Panc1 (cell line): ENCODE data around the gene SPATA32. TPM values are rescaled to one million over a fixed set of nuclear protein-coding genes. Genes with fewer than 3 reads are reported as not detected.

Experiments used
- ATAC-seq: fragments of 200-7000 bp; cut with Tn5 transposase; 2 replicates; pipeline ENCODE4 v1.9.1; 2020; ENCODE audit warnings: mild to moderate bottlenecking, moderate library complexity
- BruUV-seq: library from RNA; stranded (reverse); fragments of 400-500 nt; replicated peaks from 2 replicates; lab custom pipeline; 2021; lab: Mats Ljungman, UMichigan
- CTCF ChIA-PET: fragments of 300-600 bp; sonication (Branson Sonifier 250); formaldehyde crosslinking; loops from one replicate; lab custom pipeline; 2022; ENCODE audit warnings: antibody characterized with exemption; lab: Charles Lee
- POLR2A ChIA-PET: fragments of 300-600 bp; sonication (Branson Sonifier 250); formaldehyde crosslinking; loops from one replicate; lab custom pipeline; 2022; ENCODE audit warnings: antibody characterized with exemption; lab: Charles Lee
- DNase-seq: peaks from one replicate; pipeline ENCODE4 v3.0.0-alpha.2; 2010; ENCODE audit warnings: low read depth, low spot score
- H3K27ac ChIP-seq: 2 replicates; pipeline ENCODE4 v1.5.1; 2011; ENCODE audit warnings: mild to moderate bottlenecking, low read length, inconsistent platforms
- H3K27me3 ChIP-seq: fragments of 200-500 bp; sonication (Bioruptor generic); 2 replicates; pipeline ENCODE4 v1.6.0; 2014; ENCODE audit warnings: low read length, inconsistent platforms; ENCODE audit not compliant: control insufficient read depth, insufficient read depth
- H3K36me3 ChIP-seq: fragments of 200-500 bp; sonication (Bioruptor generic); 2 replicates; pipeline ENCODE4 v1.5.1; 2014; ENCODE audit warnings: inconsistent platforms, mild to moderate bottlenecking, low read length, moderate library complexity; ENCODE audit not compliant: control insufficient read depth, insufficient read depth
- H3K4me1 ChIP-seq: 2 replicates; pipeline ENCODE4 v1.5.1; 2011; ENCODE audit warnings: inconsistent platforms, mild to moderate bottlenecking, low read length, moderate library complexity; ENCODE audit not compliant: control insufficient read depth, insufficient read depth
- H3K4me3 ChIP-seq, 2 experiments: 2 replicates each; pipeline ENCODE4 v1.5.1; 2011 to 2012; ENCODE audit warnings: low read depth in 2 of 2, low read length in 2 of 2, mild to moderate bottlenecking in 2 of 2, inconsistent platforms in 1 of 2, moderate library complexity in 1 of 2
- H3K9me3 ChIP-seq: fragments of 200-500 bp; sonication (Bioruptor generic); 2 replicates; pipeline ENCODE4 v1.5.1; 2014; ENCODE audit warnings: low read depth, mild to moderate bottlenecking, inconsistent platforms, low read length, moderate library complexity; ENCODE audit not compliant: control insufficient read depth, insufficient read depth
- POLR2AphosphoS5 ChIP-seq: IDR thresholded peaks from 2 replicates; pipeline ENCODE4 v1.6.1; 2012; ENCODE audit warnings: mild to moderate bottlenecking, low read depth, low read length, moderate library complexity
- SIN3A ChIP-seq: IDR thresholded peaks from 2 replicates; pipeline ENCODE4 v1.6.1; 2012; ENCODE audit warnings: low read depth, mild to moderate bottlenecking, low read length, moderate library complexity, borderline replicate concordance; ENCODE audit not compliant: insufficient read depth
- TCF7L2 ChIP-seq: IDR thresholded peaks from 2 replicates; pipeline ENCODE4 v1.6.1; 2011; ENCODE audit warnings: mild to moderate bottlenecking, low read depth, low read length, inconsistent platforms
- in situ Hi-C: cut with HindIII; loops from 2 replicates; pipeline ENCODE4 v1.10.0; 2016; ENCODE audit warnings: low sequenced_read_pairs, low pct_unique_long_range_greater_than_20kb
- intact Hi-C: fragments of 100-400 bp; cut with micrococcal nuclease; formaldehyde crosslinking; loops from one replicate; pipeline ENCODE4 v1.10.0; 2022; ENCODE audit not compliant: unreplicated experiment
- total RNA-seq: library from RNA; stranded (reverse); gene quantifications from one replicate; pipeline ENCODE4 v1.2.1, GENCODE V29; 2021; ENCODE audit not compliant: unreplicated experiment
- TF ChIP-seq, protein P1 (sequence below), 2 experiments: IDR thresholded peaks; 2 replicates each; pipeline ENCODE4 v1.6.1; 2011 to 2012; ENCODE audit warnings: low read depth in 2 of 2, control low read depth in 1 of 2, low read length in 1 of 2, mild to moderate bottlenecking in 1 of 2, moderate library complexity in 1 of 2; ENCODE audit not compliant: insufficient read depth in 1 of 2
- TF ChIP-seq, protein P2 (sequence below): fragments of 450-650 bp; IDR thresholded peaks from 2 replicates; pipeline ENCODE4 v1.5.1; 2017; ENCODE audit warnings: mild to moderate bottlenecking

Gene SPATA32
- total RNA-seq, 1 experiment from 2014 or later, result 0.26 TPM

DNA sequence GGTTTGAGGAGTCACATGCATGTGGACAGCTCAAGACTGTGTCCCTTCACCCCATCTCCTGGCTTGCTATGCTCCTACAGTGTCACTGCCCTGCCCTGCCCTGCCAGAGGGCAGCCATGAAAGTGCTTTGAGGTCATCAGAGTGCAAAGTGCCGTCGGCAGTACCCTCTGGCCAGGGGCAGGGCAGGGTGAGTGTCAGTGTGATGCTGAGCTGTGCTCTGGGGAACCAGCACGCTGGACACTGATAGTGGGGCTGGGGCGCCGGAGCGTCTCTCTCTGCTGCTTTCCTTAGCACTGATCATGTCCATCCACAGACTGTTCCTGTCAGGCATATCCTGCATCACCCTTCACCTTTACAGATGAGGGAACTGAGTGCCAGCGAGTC is 1.6 kb upstream of the SPATA32 start:
- Histone ChIP-seq H3K27ac (peak overlapping the region; percentile 52), H3K4me3 (no peak overlapping the region), H3K27me3 (no peaks in the 10 kb centered on the region), H3K4me1 (peaks cover 68% of the 10 kb centered on the region), H3K36me3 (peaks cover 3% of the 10 kb centered on the region; the same call in 1 of the 2 replicates), H3K9me3 (no peaks in the 10 kb centered on the region)
- CTCF ChIA-PET, result interaction anchor here (0.7 kb wide), 1 partner anchor 44 kb away, joined by 3 read pairs; no protein-coding TSS in a partner anchor
- ATAC-seq (peak; percentile 29), DNase-seq (no peak)
- TF ChIP-seq, protein P1, sequence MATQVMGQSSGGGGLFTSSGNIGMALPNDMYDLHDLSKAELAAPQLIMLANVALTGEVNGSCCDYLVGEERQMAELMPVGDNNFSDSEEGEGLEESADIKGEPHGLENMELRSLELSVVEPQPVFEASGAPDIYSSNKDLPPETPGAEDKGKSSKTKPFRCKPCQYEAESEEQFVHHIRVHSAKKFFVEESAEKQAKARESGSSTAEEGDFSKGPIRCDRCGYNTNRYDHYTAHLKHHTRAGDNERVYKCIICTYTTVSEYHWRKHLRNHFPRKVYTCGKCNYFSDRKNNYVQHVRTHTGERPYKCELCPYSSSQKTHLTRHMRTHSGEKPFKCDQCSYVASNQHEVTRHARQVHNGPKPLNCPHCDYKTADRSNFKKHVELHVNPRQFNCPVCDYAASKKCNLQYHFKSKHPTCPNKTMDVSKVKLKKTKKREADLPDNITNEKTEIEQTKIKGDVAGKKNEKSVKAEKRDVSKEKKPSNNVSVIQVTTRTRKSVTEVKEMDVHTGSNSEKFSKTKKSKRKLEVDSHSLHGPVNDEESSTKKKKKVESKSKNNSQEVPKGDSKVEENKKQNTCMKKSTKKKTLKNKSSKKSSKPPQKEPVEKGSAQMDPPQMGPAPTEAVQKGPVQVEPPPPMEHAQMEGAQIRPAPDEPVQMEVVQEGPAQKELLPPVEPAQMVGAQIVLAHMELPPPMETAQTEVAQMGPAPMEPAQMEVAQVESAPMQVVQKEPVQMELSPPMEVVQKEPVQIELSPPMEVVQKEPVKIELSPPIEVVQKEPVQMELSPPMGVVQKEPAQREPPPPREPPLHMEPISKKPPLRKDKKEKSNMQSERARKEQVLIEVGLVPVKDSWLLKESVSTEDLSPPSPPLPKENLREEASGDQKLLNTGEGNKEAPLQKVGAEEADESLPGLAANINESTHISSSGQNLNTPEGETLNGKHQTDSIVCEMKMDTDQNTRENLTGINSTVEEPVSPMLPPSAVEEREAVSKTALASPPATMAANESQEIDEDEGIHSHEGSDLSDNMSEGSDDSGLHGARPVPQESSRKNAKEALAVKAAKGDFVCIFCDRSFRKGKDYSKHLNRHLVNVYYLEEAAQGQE (IDR thresholded peaks at IDR 0.05; ENCODE audit: insufficient read depth in 1 of 2, low read depth in 2 of 2, low read length in 1 of 2), result no peak
- TF ChIP-seq TCF7L2 (no peak), SIN3A (no peak), POLR2AphosphoS5 (no peak)
- TF ChIP-seq, protein P2, sequence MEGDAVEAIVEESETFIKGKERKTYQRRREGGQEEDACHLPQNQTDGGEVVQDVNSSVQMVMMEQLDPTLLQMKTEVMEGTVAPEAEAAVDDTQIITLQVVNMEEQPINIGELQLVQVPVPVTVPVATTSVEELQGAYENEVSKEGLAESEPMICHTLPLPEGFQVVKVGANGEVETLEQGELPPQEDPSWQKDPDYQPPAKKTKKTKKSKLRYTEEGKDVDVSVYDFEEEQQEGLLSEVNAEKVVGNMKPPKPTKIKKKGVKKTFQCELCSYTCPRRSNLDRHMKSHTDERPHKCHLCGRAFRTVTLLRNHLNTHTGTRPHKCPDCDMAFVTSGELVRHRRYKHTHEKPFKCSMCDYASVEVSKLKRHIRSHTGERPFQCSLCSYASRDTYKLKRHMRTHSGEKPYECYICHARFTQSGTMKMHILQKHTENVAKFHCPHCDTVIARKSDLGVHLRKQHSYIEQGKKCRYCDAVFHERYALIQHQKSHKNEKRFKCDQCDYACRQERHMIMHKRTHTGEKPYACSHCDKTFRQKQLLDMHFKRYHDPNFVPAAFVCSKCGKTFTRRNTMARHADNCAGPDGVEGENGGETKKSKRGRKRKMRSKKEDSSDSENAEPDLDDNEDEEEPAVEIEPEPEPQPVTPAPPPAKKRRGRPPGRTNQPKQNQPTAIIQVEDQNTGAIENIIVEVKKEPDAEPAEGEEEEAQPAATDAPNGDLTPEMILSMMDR, result no peak
- in situ Hi-C loops, result no loop called here
- POLR2A ChIA-PET, result no interaction called here
- intact Hi-C loops, result no loop called here
- TSS peak; percentile 15 for BruUV-seq

DNA sequence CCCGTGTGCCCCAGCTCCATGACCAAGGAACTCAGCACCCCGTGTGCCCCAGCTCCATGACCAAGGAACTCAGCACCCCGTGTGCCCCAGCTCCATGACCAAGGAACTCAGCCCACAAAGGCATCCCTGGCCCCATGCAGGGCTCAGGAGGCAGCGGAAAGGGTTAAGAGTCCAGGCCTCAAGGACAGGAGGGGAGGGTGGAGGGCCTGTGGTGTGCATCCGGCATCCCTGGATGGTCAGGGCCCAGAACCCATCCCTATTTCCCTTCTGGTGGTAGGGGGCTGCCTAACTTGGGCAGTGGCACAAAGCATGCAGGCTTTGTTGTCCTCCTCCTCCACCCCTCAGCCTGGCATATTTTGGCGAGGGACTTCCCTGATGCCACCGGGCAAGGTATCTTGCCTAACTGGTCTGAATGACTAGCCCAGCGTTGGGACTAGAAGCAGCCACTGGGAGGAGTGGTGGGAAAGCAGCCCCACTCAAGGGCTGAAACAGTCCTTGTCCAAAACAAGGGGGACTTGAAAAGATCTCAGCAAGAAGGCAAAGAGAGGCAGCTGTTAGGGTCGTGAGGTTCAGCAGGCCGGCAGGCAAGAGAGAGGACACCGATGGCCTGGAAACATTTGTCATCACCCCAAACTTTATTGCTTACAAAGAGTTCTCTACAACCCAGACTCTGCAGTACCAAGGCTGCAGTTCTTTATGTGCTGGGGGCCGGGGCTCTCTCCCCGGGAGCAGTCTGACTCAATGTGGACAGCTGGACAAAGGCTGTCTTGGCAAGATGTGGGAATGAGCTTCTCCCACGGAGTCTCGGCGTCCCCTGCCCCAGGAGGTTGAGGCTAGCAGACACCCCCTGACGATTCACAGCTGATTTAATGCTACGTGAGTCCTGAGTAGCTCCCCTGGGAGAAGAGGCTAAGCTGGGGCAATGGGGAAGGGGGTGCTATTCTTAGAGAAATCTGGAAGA is 902 bp upstream of the SPATA32 start:
- ChIA-PET POLR2A (no interaction called here), CTCF (interaction anchor here (0.7 kb wide), 1 partner anchor 44 kb away, joined by 3 read pairs; no protein-coding TSS in a partner anchor)
- H3K36me3 ChIP-seq, result no peaks in the 10 kb centered on the region
- no peak for DNase-seq
- intact Hi-C loops, result no loop called here
- BruUV-seq, result no TSS peak
- H3K27ac ChIP-seq, result peak overlapping the region; percentile 52
- TF ChIP-seq, protein P2, result no peak
- TF ChIP-seq POLR2AphosphoS5, result no peak; the same call in 1 of the 2 replicates
- TF ChIP-seq, protein P1 (IDR thresholded peaks at IDR 0.05; ENCODE audit: insufficient read depth in 1 of 2, low read depth in 2 of 2, low read length in 1 of 2), result no peak
- no peak for TF ChIP-seq TCF7L2
- TF ChIP-seq SIN3A, result no peak
- H3K27me3 ChIP-seq, result no peaks in the 10 kb centered on the region
- peaks cover 61% of the 10 kb centered on the region for H3K4me1 ChIP-seq
- H3K4me3 ChIP-seq, result no peak overlapping the region
- peak; percentile 27 for ATAC-seq
- no peaks in the 10 kb centered on the region for H3K9me3 ChIP-seq
- in situ Hi-C loops, result no loop called here
